ENCODE data around the gene ARHGAP26. TPM values are rescaled to one million over a fixed set of nuclear protein-coding genes. Genes with fewer than 3 reads are reported as not detected.

ARHGAP26 gene
- total and polyA plus RNA-seq, 4 donors: 1.8 to 16.7 (median 4.1) TPM

GRCh38 chr5:143238620-143239019 is 468.4 kb downstream of the ARHGAP26 start (continued):
- no peak for TF ChIP-seq ZBTB33 (IDR thresholded peaks at IDR 0.05)
- no peak for TF ChIP-seq MAX (IDR thresholded peaks at IDR 0.05)
- TF ChIP-seq NR2F2 (IDR thresholded peaks at IDR 0.05): no peak
- no peak for TF ChIP-seq FOXA2 (IDR thresholded peaks at IDR 0.05)
- TF ChIP-seq ATF3 (IDR thresholded peaks at IDR 0.05): no peak
- TF ChIP-seq JUND (IDR thresholded peaks at IDR 0.05): no peak
- TF ChIP-seq SP1 (IDR thresholded peaks at IDR 0.05): no peak
- no peak for TF ChIP-seq TAF1 (conservative IDR thresholded peaks at IDR 0.05)

GRCh38 chr5:143239882-143240518 is 469.8 kb downstream of the ARHGAP26 start:
- peak; percentile 33 for DNase-seq (ENCODE audit: low spot score)
- Histone ChIP-seq H3K4me1 (ENCODE audit: control insufficient read depth in 4 of 4, insufficient read depth in 4 of 4, low read length in 3 of 4) (peaks cover 2 to 11% (median 4%) of the 10 kb centered on the region in 4 donors), H3K27ac (ENCODE audit: low read depth in 1 of 2, low read length in 2 of 2) (peak overlapping the region; percentile 58 to 63), H3K9ac (ENCODE audit: low read depth in 1 of 2, low read length in 2 of 2) (no peak overlapping the region), H3K27me3 (ENCODE audit: control insufficient read depth in 4 of 4, insufficient read depth in 4 of 4, low read length in 3 of 4) (no peaks in the 10 kb centered on the region), H3K9me3 (ENCODE audit: control insufficient read depth in 4 of 4, low read length in 3 of 4) (no peaks in the 10 kb centered on the region), H3K36me3 (ENCODE audit: control insufficient read depth in 4 of 4, insufficient read depth in 3 of 4, low read depth in 1 of 4, low read length in 3 of 4) (no peaks in the 10 kb centered on the region), H3K4me3 (ENCODE audit: low read depth in 1 of 3, low read length in 3 of 3) (no peak overlapping the region)
- 58% methylated on average over 5 of the region's 5 CpGs for WGBS
- no peak for TF ChIP-seq YY1 (IDR thresholded peaks at IDR 0.05)
- peak; percentile 57 to 68 for TF ChIP-seq HNF4A (conservative IDR thresholded peaks at IDR 0.05)
- no peak for TF ChIP-seq TAF1 (conservative IDR thresholded peaks at IDR 0.05)
- TF ChIP-seq GABPA (IDR thresholded peaks at IDR 0.05 in 1 of 2, conservative IDR thresholded peaks at IDR 0.05 in 1 of 2): no peak
- TF ChIP-seq MAX (IDR thresholded peaks at IDR 0.05): no peak
- TF ChIP-seq HNF4G (IDR thresholded peaks at IDR 0.05): peak; percentile 22
- peak in 1 of 2 donors; percentile 4 for TF ChIP-seq JUND (IDR thresholded peaks at IDR 0.05)
- TF ChIP-seq ATF3 (IDR thresholded peaks at IDR 0.05): no peak
- peak; percentile 68 for TF ChIP-seq SP1 (IDR thresholded peaks at IDR 0.05)
- no peak for TF ChIP-seq CTCF (IDR thresholded peaks at IDR 0.05; ENCODE audit: low read depth, low read length, missing input control)
- TF ChIP-seq ZBTB33 (IDR thresholded peaks at IDR 0.05): no peak
- TF ChIP-seq FOXA1 (IDR thresholded peaks at IDR 0.05): no peak
- TF ChIP-seq REST (IDR thresholded peaks at IDR 0.05): no peak
- TF ChIP-seq RAD21 (IDR thresholded peaks at IDR 0.05): peak; percentile 27 to 28
- no peak for TF ChIP-seq EGR1 (IDR thresholded peaks at IDR 0.05; ENCODE audit: low read depth in 2 of 2)
- TF ChIP-seq NR2F2 (IDR thresholded peaks at IDR 0.05): no peak
- TF ChIP-seq RXRA (IDR thresholded peaks at IDR 0.05): peak; percentile 56 to 66
- peak; percentile 18 for TF ChIP-seq FOXA2 (IDR thresholded peaks at IDR 0.05)

Data from liver (tissue), 9 donors.